Mesothelial cell of epicardium (in vitro differentiated cells): ENCODE results near the gene PRIMA1. TPM values are rescaled to one million over a fixed set of nuclear protein-coding genes. Genes with fewer than 3 reads are reported as not detected.

Experiments
- DNase-seq, 2 experiments: peaks; one replicate each; pipeline ENCODE4 v3.0.0; 2021; ENCODE audit warnings: low spot score in 2 of 2; ENCODE audit not compliant: unreplicated experiment in 2 of 2
- H3K27ac Mint-ChIP-seq: 2 replicates; pipeline ENCODE4 v1.8.0; 2021; ENCODE audit warnings: mixed read lengths
- H3K27me3 Mint-ChIP-seq: 2 replicates; pipeline ENCODE4 v1.8.0; 2021; ENCODE audit warnings: low read depth, mixed read lengths
- H3K36me3 Mint-ChIP-seq: 2 replicates; pipeline ENCODE4 v1.8.0; 2021; ENCODE audit warnings: mixed read lengths
- H3K4me1 Mint-ChIP-seq: 2 replicates; pipeline ENCODE4 v1.8.0; 2021; ENCODE audit warnings: mixed read lengths
- H3K4me3 Mint-ChIP-seq: 2 replicates; pipeline ENCODE4 v1.8.0; 2021; ENCODE audit warnings: mild to moderate bottlenecking, moderate library complexity, mixed read lengths
- H3K9me3 Mint-ChIP-seq: 2 replicates; pipeline ENCODE4 v1.8.0; 2021; ENCODE audit warnings: mixed read lengths
- CTCF ChIP-seq: fragments of 200-600 bp; sonication (generic); IDR thresholded peaks from one replicate; pipeline ENCODE4 v1.5.0; 2021; ENCODE audit warnings: antibody characterized with exemption; ENCODE audit not compliant: unreplicated experiment
- total RNA-seq: library from RNA; stranded (reverse); gene quantifications from 3 replicates; pipeline ENCODE4 v1.2.1, GENCODE V29; 2021

Gene PRIMA1
- total RNA-seq, 1 donor from 2014 or later = 2.3 TPM

- Mint-ChIP-seq H3K4me1 (peaks cover 15% of the 10 kb centered on the region), H3K4me3 (no peak overlapping the region), H3K9me3 (no peaks in the 10 kb centered on the region), H3K27me3 (peaks cover 3% of the 10 kb centered on the region), H3K27ac (peak overlapping the region; percentile 6), H3K36me3 (no peaks in the 10 kb centered on the region)
- no peak for DNase-seq
- no peak for TF ChIP-seq CTCF
Observed at GRCh38 chr14:93733631-93734030, 54.7 kb downstream of the PRIMA1 start.

- H3K27ac Mint-ChIP-seq = peak overlapping the region; percentile 6
- no peaks in the 10 kb centered on the region for H3K9me3 Mint-ChIP-seq
- H3K27me3 Mint-ChIP-seq = peaks cover 3% of the 10 kb centered on the region
- H3K4me1 Mint-ChIP-seq = peaks cover 15% of the 10 kb centered on the region
- H3K36me3 Mint-ChIP-seq = no peaks in the 10 kb centered on the region
- H3K4me3 Mint-ChIP-seq = no peak overlapping the region
- DNase-seq = no peak
- TF ChIP-seq CTCF = no peak
Observed at GRCh38 chr14:93733231-93733630, 55.1 kb downstream of the PRIMA1 start.

GRCh38 chr14:93732524-93732923 is 55.8 kb downstream of the PRIMA1 start:
- Mint-ChIP-seq H3K4me1 (peaks cover 10% of the 10 kb centered on the region), H3K27ac (no peak overlapping the region), H3K36me3 (no peaks in the 10 kb centered on the region), H3K4me3 (no peak overlapping the region), H3K27me3 (peaks cover 3% of the 10 kb centered on the region), H3K9me3 (no peaks in the 10 kb centered on the region)
- DNase-seq = no peak
- no peak for TF ChIP-seq CTCF

GRCh38 chr14:93731753-93732152 is 56.5 kb downstream of the PRIMA1 start:
- no peak for DNase-seq
- Mint-ChIP-seq H3K27me3 (peaks cover 3% of the 10 kb centered on the region), H3K4me3 (no peak overlapping the region), H3K27ac (no peak overlapping the region), H3K9me3 (no peaks in the 10 kb centered on the region), H3K4me1 (peaks cover 5% of the 10 kb centered on the region), H3K36me3 (no peaks in the 10 kb centered on the region)
- TF ChIP-seq CTCF = no peak

GRCh38 chr14:93729993-93730392 is 58.3 kb downstream of the PRIMA1 start:
- TF ChIP-seq CTCF = no peak
- H3K27ac Mint-ChIP-seq = no peak overlapping the region
- peaks cover 4% of the 10 kb centered on the region for H3K4me1 Mint-ChIP-seq
- no peak overlapping the region for H3K4me3 Mint-ChIP-seq
- H3K27me3 Mint-ChIP-seq = peaks cover 3% of the 10 kb centered on the region
- DNase-seq = no peak
- no peaks in the 10 kb centered on the region for H3K36me3 Mint-ChIP-seq
- H3K9me3 Mint-ChIP-seq = no peaks in the 10 kb centered on the region

GRCh38 chr14:93728651-93729016 is 59.7 kb downstream of the PRIMA1 start:
- Mint-ChIP-seq H3K27me3 (peaks cover 3% of the 10 kb centered on the region), H3K4me1 (peaks cover 4% of the 10 kb centered on the region), H3K36me3 (no peaks in the 10 kb centered on the region), H3K9me3 (no peaks in the 10 kb centered on the region), H3K27ac (no peak overlapping the region), H3K4me3 (no peak overlapping the region)
- no peak for TF ChIP-seq CTCF
- no peak for DNase-seq
